Stimulated activated naive CD8-positive, alpha-beta T cell treated with anti-CD3 and anti-CD28 coated beads, Interleukin-15, amount 100 ng/mL, for 72 hours (primary cell): ENCODE measurements around the gene LRTM2.

Experiments
- ATAC-seq: fragments of 150-1000 bp; cut with Tn5 transposase; 2 replicates; pipeline ENCODE4 v1.10.0; 2021; ENCODE audit warnings: mild to moderate bottlenecking, moderate library complexity
- DNase-seq, 2 donors: peaks; one replicate each; pipeline ENCODE4 v3.0.0; 2021 to 2022
- H3K27ac Mint-ChIP-seq, 2 donors: one replicate each; pipeline ENCODE4 v1.8.0; 2022; ENCODE audit warnings: mild to moderate bottlenecking in 2 of 2, mixed read lengths in 2 of 2, moderate library complexity in 2 of 2
- H3K27me3 Mint-ChIP-seq: one replicate; pipeline ENCODE4 v1.8.0; 2022; ENCODE audit warnings: mixed read lengths
- H3K4me1 Mint-ChIP-seq: one replicate; pipeline ENCODE4 v1.8.0; 2022; ENCODE audit warnings: mild to moderate bottlenecking, mixed read lengths
- H3K4me3 Mint-ChIP-seq, 2 donors: one replicate each; pipeline ENCODE4 v1.8.0; 2022; ENCODE audit warnings: mild to moderate bottlenecking in 2 of 2, mixed read lengths in 2 of 2, moderate library complexity in 1 of 2
- H3K9me3 Mint-ChIP-seq, 2 donors: one replicate each; pipeline ENCODE4 v1.8.0; 2022; ENCODE audit warnings: mixed read lengths in 2 of 2

The LRTM2 gene

GRCh38 chr12:1829306-1829900 is 9.0 kb downstream of the LRTM2 start:
- peaks cover 37% of the 10 kb centered on the region for H3K27me3 Mint-ChIP-seq
- no peaks in the 10 kb centered on the region for H3K4me1 Mint-ChIP-seq
- no peak overlapping the region for H3K27ac Mint-ChIP-seq
- ATAC-seq (no peak), DNase-seq (no peak)
- no peak overlapping the region for H3K4me3 Mint-ChIP-seq
- no peaks in the 10 kb centered on the region for H3K9me3 Mint-ChIP-seq

GRCh38 chr12:1830401-1830845 is 10.1 kb downstream of the LRTM2 start:
- no peak for ATAC-seq
- Mint-ChIP-seq H3K27ac (no peak overlapping the region), H3K4me1 (no peaks in the 10 kb centered on the region), H3K4me3 (no peak overlapping the region), H3K27me3 (peaks cover 37% of the 10 kb centered on the region), H3K9me3 (no peaks in the 10 kb centered on the region)
- no peak for DNase-seq

- no peaks in the 10 kb centered on the region for H3K9me3 Mint-ChIP-seq
- DNase-seq (no peak), ATAC-seq (no peak)
- no peaks in the 10 kb centered on the region for H3K4me1 Mint-ChIP-seq
- H3K4me3 Mint-ChIP-seq: no peak overlapping the region
- H3K27ac Mint-ChIP-seq: peak overlapping the region in 1 of 2 donors; percentile 63
- peaks cover 37% of the 10 kb centered on the region for H3K27me3 Mint-ChIP-seq
Measured at GRCh38 chr12:1830981-1831963, 10.9 kb downstream of the LRTM2 start.

- Mint-ChIP-seq H3K27me3 (peaks cover 37% of the 10 kb centered on the region), H3K4me3 (no peak overlapping the region), H3K27ac (no peak overlapping the region), H3K4me1 (no peaks in the 10 kb centered on the region), H3K9me3 (no peaks in the 10 kb centered on the region)
- ATAC-seq: no peak
- DNase-seq: no peak
Measured at GRCh38 chr12:1832801-1833595, 12.6 kb downstream of the LRTM2 start.

GRCh38 chr12:1833596-1834028 is 13.2 kb downstream of the LRTM2 start:
- Mint-ChIP-seq H3K27me3 (peaks cover 37% of the 10 kb centered on the region), H3K27ac (no peak overlapping the region), H3K4me3 (no peak overlapping the region), H3K9me3 (no peaks in the 10 kb centered on the region), H3K4me1 (no peaks in the 10 kb centered on the region)
- ATAC-seq: no peak
- DNase-seq: no peak

- ATAC-seq: no peak
- Mint-ChIP-seq H3K4me3 (no peak overlapping the region), H3K27ac (no peak overlapping the region), H3K4me1 (no peaks in the 10 kb centered on the region), H3K9me3 (no peaks in the 10 kb centered on the region), H3K27me3 (peaks cover 37% of the 10 kb centered on the region)
- no peak for DNase-seq
Measured at GRCh38 chr12:1834186-1834925, 14.0 kb downstream of the LRTM2 start.

GRCh38 chr12:1835211-1836131 is 15.1 kb downstream of the LRTM2 start:
- Mint-ChIP-seq H3K4me3 (no peak overlapping the region), H3K27me3 (peaks cover 32% of the 10 kb centered on the region), H3K4me1 (no peaks in the 10 kb centered on the region), H3K27ac (peak overlapping the region in 1 of 2 donors; percentile 87), H3K9me3 (no peaks in the 10 kb centered on the region)
- no peak for DNase-seq
- no peak for ATAC-seq

GRCh38 chr12:1836241-1836803 is 16.0 kb downstream of the LRTM2 start:
- DNase-seq: no peak
- H3K9me3 Mint-ChIP-seq: no peaks in the 10 kb centered on the region
- H3K27me3 Mint-ChIP-seq: peaks cover 27% of the 10 kb centered on the region
- H3K27ac Mint-ChIP-seq: no peak overlapping the region
- no peaks in the 10 kb centered on the region for H3K4me1 Mint-ChIP-seq
- H3K4me3 Mint-ChIP-seq: no peak overlapping the region
- ATAC-seq: no peak

GRCh38 chr12:1836854-1837421 is 16.6 kb downstream of the LRTM2 start:
- no peaks in the 10 kb centered on the region for H3K9me3 Mint-ChIP-seq
- no peak for DNase-seq
- H3K4me1 Mint-ChIP-seq: peaks cover 3% of the 10 kb centered on the region
- H3K4me3 Mint-ChIP-seq: no peak overlapping the region
- no peak for ATAC-seq
- no peak overlapping the region for H3K27ac Mint-ChIP-seq
- H3K27me3 Mint-ChIP-seq: peaks cover 27% of the 10 kb centered on the region

GRCh38 chr12:1837541-1838204 is 17.3 kb downstream of the LRTM2 start:
- Mint-ChIP-seq H3K9me3 (no peaks in the 10 kb centered on the region), H3K4me1 (peaks cover 10% of the 10 kb centered on the region), H3K27me3 (peaks cover 26% of the 10 kb centered on the region), H3K4me3 (no peak overlapping the region), H3K27ac (peak overlapping the region in 1 of 2 donors; percentile 75)
- ATAC-seq (no peak), DNase-seq (no peak)

- Mint-ChIP-seq H3K9me3 (no peaks in the 10 kb centered on the region), H3K4me1 (peaks cover 13% of the 10 kb centered on the region), H3K4me3 (no peak overlapping the region), H3K27ac (no peak overlapping the region), H3K27me3 (peaks cover 28% of the 10 kb centered on the region)
- ATAC-seq: no peak
- DNase-seq: no peak
Measured at GRCh38 chr12:1838205-1838993, 18.0 kb downstream of the LRTM2 start.

- Mint-ChIP-seq H3K9me3 (no peaks in the 10 kb centered on the region), H3K27me3 (peaks cover 28% of the 10 kb centered on the region), H3K4me3 (no peak overlapping the region), H3K4me1 (peaks cover 13% of the 10 kb centered on the region), H3K27ac (peak overlapping the region in 1 of 2 donors; percentile 3)
- DNase-seq (no peak), ATAC-seq (no peak)
Measured at GRCh38 chr12:1838994-1839365, 18.6 kb downstream of the LRTM2 start.

GRCh38 chr12:1839464-1839863 is 19.1 kb downstream of the LRTM2 start:
- H3K27me3 Mint-ChIP-seq: peaks cover 29% of the 10 kb centered on the region
- H3K4me3 Mint-ChIP-seq: no peak overlapping the region
- H3K9me3 Mint-ChIP-seq: no peaks in the 10 kb centered on the region
- peaks cover 13% of the 10 kb centered on the region for H3K4me1 Mint-ChIP-seq
- peak overlapping the region in 1 of 2 donors; percentile 3 for H3K27ac Mint-ChIP-seq
- ATAC-seq (no peak), DNase-seq (no peak)
